SK-N-SH treated with all-trans-retinoic acid at 6 μM for 48 hours (cell line): ENCODE results near the gene PLCB4.

ENCODE experiments used
- ATAC-seq: fragments of 200-7000 bp; cut with Tn5 transposase; 3 replicates; pipeline ENCODE4 v1.9.1; 2020; ENCODE audit warnings: mild to moderate bottlenecking, moderate library complexity
- BACH2 ChIP-seq: fragments of 250-450 bp; sonication (Bioruptor Pico); IDR thresholded peaks from 2 replicates; pipeline ENCODE4 v1.9.0; 2021; ENCODE audit warnings: mild to moderate bottlenecking, borderline replicate concordance
- CSDC2 ChIP-seq: fragments of 250-450 bp; sonication (Bioruptor Pico); IDR thresholded peaks from 2 replicates; pipeline ENCODE4 v1.5.0; 2020; ENCODE audit warnings: mild to moderate bottlenecking, moderate library complexity
- ESRRG ChIP-seq: fragments of 250-450 bp; sonication (Bioruptor Pico); IDR thresholded peaks from 2 replicates; pipeline ENCODE4 v1.6.1; 2021; ENCODE audit warnings: mild to moderate bottlenecking
- ISL1 ChIP-seq: fragments of 250-450 bp; sonication (Bioruptor Pico); IDR thresholded peaks from 2 replicates; pipeline ENCODE4 v2.1.2; 2022; ENCODE audit warnings: mild to moderate bottlenecking, moderate library complexity
- OSR1 ChIP-seq: fragments of 250-450 bp; sonication (Bioruptor Pico); IDR thresholded peaks from 2 replicates; pipeline ENCODE4 v1.8.0; 2022; ENCODE audit warnings: moderate library complexity, mild to moderate bottlenecking, inconsistent platforms
- POU6F1 ChIP-seq: fragments of 250-450 bp; sonication (Bioruptor Pico); IDR thresholded peaks from 2 replicates; pipeline ENCODE4 v1.8.0; 2021; ENCODE audit warnings: low read depth, mild to moderate bottlenecking, moderate library complexity, borderline replicate concordance
- PPARA ChIP-seq: fragments of 250-450 bp; sonication (Bioruptor Pico); IDR thresholded peaks from 2 replicates; pipeline ENCODE4 v1.5.0; 2020; ENCODE audit warnings: mild to moderate bottlenecking, borderline replicate concordance
- SNAI2 ChIP-seq: fragments of 250-450 bp; sonication (Bioruptor Pico); IDR thresholded peaks from 2 replicates; pipeline ENCODE4 v1.5.0; 2020; ENCODE audit warnings: mild to moderate bottlenecking, moderate library complexity
- TCF4 ChIP-seq: fragments of 250-450 bp; sonication (Bioruptor Pico); IDR thresholded peaks from 2 replicates; pipeline ENCODE4 v1.8.0; 2021; ENCODE audit warnings: mild to moderate bottlenecking, moderate library complexity, borderline replicate concordance
- TOX ChIP-seq: fragments of 250-450 bp; sonication (Bioruptor Pico); IDR thresholded peaks from 2 replicates; pipeline ENCODE4 v1.8.0; 2021; ENCODE audit warnings: mild to moderate bottlenecking, moderate library complexity, borderline replicate concordance
- ZC3H10 ChIP-seq: fragments of 250-450 bp; sonication (Bioruptor Pico); IDR thresholded peaks from 2 replicates; pipeline ENCODE4 v1.5.1; 2021; ENCODE audit warnings: mild to moderate bottlenecking, moderate library complexity
- ZFP3 ChIP-seq: fragments of 250-450 bp; sonication (Bioruptor Pico); IDR thresholded peaks from 2 replicates; pipeline ENCODE4 v1.5.0; 2020; ENCODE audit warnings: mild to moderate bottlenecking, moderate library complexity
- ZFP30 ChIP-seq: fragments of 450-650 bp; formaldehyde crosslinking; IDR thresholded peaks from 2 replicates; pipeline ENCODE4 v1.5.0; 2022; ENCODE audit warnings: mild to moderate bottlenecking, moderate library complexity
- ZNF565 ChIP-seq: fragments of 450-650 bp; formaldehyde crosslinking; conservative IDR thresholded peaks from 2 replicates; pipeline ENCODE4 v1.5.0; 2020; ENCODE audit warnings: low read depth, mild to moderate bottlenecking, moderate library complexity
- ZNF70 ChIP-seq: fragments of 450-650 bp; formaldehyde crosslinking; IDR thresholded peaks from 2 replicates; pipeline ENCODE4 v1.5.0; 2020; ENCODE audit warnings: mild to moderate bottlenecking, moderate library complexity
- ZNF8 ChIP-seq: fragments of 450-650 bp; formaldehyde crosslinking; IDR thresholded peaks from 2 replicates; pipeline ENCODE4 v1.5.0; 2020; ENCODE audit warnings: mild to moderate bottlenecking, moderate library complexity
- TF ChIP-seq, protein P1 (sequence below): fragments of 250-450 bp; sonication (Bioruptor Pico); IDR thresholded peaks from 2 replicates; pipeline ENCODE4 v1.5.1; 2020; ENCODE audit warnings: low read depth, mild to moderate bottlenecking, moderate library complexity
- TF ChIP-seq, protein P2 (sequence below): fragments of 250-450 bp; sonication (Bioruptor Pico); IDR thresholded peaks from 2 replicates; pipeline ENCODE4 v1.5.0; 2020; ENCODE audit warnings: mild to moderate bottlenecking, moderate library complexity
- TF ChIP-seq, protein P3 (sequence below): fragments of 250-450 bp; sonication (Bioruptor Pico); IDR thresholded peaks from 2 replicates; pipeline ENCODE4 v1.5.1; 2021; ENCODE audit warnings: mild to moderate bottlenecking, moderate library complexity
- TF ChIP-seq, protein P4 (sequence below): fragments of 250-450 bp; sonication (Bioruptor Pico); IDR thresholded peaks from 2 replicates; pipeline ENCODE4 v1.8.0; 2020; ENCODE audit warnings: mild to moderate bottlenecking, moderate library complexity, borderline replicate concordance

PLCB4 gene

GRCh38 chr20:9246731-9247130 is 177.8 kb downstream of the PLCB4 start:
- TF ChIP-seq ZC3H10 (CRISPR knock-in tag) (no peak), BACH2 (CRISPR knock-in tag) (no peak), OSR1 (CRISPR knock-in tag) (no peak)
- TF ChIP-seq, protein P1, sequence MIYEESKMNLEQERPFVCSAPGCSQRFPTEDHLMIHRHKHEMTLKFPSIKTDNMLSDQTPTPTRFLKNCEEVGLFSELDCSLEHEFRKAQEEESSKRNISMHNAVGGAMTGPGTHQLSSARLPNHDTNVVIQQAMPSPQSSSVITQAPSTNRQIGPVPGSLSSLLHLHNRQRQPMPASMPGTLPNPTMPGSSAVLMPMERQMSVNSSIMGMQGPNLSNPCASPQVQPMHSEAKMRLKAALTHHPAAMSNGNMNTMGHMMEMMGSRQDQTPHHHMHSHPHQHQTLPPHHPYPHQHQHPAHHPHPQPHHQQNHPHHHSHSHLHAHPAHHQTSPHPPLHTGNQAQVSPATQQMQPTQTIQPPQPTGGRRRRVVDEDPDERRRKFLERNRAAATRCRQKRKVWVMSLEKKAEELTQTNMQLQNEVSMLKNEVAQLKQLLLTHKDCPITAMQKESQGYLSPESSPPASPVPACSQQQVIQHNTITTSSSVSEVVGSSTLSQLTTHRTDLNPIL (CRISPR knock-in tag), result no peak
- TF ChIP-seq, protein P2, sequence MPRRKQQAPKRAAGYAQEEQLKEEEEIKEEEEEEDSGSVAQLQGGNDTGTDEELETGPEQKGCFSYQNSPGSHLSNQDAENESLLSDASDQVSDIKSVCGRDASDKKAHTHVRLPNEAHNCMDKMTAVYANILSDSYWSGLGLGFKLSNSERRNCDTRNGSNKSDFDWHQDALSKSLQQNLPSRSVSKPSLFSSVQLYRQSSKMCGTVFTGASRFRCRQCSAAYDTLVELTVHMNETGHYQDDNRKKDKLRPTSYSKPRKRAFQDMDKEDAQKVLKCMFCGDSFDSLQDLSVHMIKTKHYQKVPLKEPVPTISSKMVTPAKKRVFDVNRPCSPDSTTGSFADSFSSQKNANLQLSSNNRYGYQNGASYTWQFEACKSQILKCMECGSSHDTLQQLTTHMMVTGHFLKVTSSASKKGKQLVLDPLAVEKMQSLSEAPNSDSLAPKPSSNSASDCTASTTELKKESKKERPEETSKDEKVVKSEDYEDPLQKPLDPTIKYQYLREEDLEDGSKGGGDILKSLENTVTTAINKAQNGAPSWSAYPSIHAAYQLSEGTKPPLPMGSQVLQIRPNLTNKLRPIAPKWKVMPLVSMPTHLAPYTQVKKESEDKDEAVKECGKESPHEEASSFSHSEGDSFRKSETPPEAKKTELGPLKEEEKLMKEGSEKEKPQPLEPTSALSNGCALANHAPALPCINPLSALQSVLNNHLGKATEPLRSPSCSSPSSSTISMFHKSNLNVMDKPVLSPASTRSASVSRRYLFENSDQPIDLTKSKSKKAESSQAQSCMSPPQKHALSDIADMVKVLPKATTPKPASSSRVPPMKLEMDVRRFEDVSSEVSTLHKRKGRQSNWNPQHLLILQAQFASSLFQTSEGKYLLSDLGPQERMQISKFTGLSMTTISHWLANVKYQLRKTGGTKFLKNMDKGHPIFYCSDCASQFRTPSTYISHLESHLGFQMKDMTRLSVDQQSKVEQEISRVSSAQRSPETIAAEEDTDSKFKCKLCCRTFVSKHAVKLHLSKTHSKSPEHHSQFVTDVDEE (CRISPR knock-in tag), result no peak
- TF ChIP-seq, all 23 proteins: peak for 0
- no peak for ATAC-seq

GRCh38 chr20:9250511-9250910 is 181.6 kb downstream of the PLCB4 start:
- no peak for TF ChIP-seq BACH2 (CRISPR knock-in tag)
- TF ChIP-seq TOX, result no peak
- ATAC-seq, result no peak

- ATAC-seq, result no peak
These were observed 184.2 kb downstream of the PLCB4 start for GRCh38 chr20:9253006-9253539.

DNA sequence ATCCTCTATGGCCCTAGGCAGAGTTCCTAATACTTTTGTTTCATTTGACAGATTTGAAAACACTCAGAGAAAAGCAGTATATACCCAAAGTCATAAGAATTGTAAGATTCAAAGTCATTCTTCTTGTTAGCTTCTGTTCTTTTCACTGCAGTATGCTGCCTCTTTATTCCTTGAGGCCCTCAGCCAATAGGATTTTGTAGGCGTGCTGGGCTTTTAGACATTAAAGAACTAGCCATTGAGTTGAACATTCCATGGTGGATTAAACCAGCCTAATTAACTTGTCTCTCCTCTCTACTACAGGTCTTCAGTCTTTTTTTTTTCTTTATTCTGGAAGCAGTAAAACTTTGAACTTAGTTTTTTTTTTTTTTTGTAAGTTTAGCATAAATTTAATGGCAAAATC is 186.3 kb downstream of the PLCB4 start:
- no peak for ATAC-seq
- TF ChIP-seq ZFP3 (CRISPR knock-in tag), result no peak
- TF ChIP-seq ESRRG, result no peak
- no peak for TF ChIP-seq ZNF70 (CRISPR knock-in tag)
- TF ChIP-seq POU6F1 (CRISPR knock-in tag), result no peak
- TF ChIP-seq, protein P3, sequence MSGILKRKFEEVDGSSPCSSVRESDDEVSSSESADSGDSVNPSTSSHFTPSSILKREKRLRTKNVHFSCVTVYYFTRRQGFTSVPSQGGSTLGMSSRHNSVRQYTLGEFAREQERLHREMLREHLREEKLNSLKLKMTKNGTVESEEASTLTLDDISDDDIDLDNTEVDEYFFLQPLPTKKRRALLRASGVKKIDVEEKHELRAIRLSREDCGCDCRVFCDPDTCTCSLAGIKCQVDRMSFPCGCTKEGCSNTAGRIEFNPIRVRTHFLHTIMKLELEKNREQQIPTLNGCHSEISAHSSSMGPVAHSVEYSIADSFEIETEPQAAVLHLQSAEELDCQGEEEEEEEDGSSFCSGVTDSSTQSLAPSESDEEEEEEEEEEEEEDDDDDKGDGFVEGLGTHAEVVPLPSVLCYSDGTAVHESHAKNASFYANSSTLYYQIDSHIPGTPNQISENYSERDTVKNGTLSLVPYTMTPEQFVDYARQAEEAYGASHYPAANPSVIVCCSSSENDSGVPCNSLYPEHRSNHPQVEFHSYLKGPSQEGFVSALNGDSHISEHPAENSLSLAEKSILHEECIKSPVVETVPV (CRISPR knock-in tag), result no peak
- TF ChIP-seq TOX, result no peak
- no peak for TF ChIP-seq ZNF565
- no peak for TF ChIP-seq BACH2 (CRISPR knock-in tag)
- no peak for TF ChIP-seq OSR1 (CRISPR knock-in tag)
- TF ChIP-seq PPARA, result no peak

More at GRCh38 chr20:9253006-9253539, 184.2 kb downstream of the PLCB4 start:
- TF ChIP-seq ZNF8, result no peak
- TF ChIP-seq BACH2 (CRISPR knock-in tag), result no peak
- TF ChIP-seq ZC3H10 (CRISPR knock-in tag), result no peak
- no peak for TF ChIP-seq ESRRG
- no peak for TF ChIP-seq TOX
- TF ChIP-seq, protein P4, sequence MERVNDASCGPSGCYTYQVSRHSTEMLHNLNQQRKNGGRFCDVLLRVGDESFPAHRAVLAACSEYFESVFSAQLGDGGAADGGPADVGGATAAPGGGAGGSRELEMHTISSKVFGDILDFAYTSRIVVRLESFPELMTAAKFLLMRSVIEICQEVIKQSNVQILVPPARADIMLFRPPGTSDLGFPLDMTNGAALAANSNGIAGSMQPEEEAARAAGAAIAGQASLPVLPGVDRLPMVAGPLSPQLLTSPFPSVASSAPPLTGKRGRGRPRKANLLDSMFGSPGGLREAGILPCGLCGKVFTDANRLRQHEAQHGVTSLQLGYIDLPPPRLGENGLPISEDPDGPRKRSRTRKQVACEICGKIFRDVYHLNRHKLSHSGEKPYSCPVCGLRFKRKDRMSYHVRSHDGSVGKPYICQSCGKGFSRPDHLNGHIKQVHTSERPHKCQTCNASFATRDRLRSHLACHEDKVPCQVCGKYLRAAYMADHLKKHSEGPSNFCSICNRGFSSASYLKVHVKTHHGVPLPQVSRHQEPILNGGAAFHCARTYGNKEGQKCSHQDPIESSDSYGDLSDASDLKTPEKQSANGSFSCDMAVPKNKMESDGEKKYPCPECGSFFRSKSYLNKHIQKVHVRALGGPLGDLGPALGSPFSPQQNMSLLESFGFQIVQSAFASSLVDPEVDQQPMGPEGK (CRISPR knock-in tag), result no peak
- TF ChIP-seq, all 23 proteins: peak for 0

GRCh38 chr20:9256393-9256792 is 187.5 kb downstream of the PLCB4 start:
- ATAC-seq, result no peak
- TF ChIP-seq, protein P4 (CRISPR knock-in tag), result no peak
- TF ChIP-seq BACH2 (CRISPR knock-in tag), result no peak
- TF ChIP-seq ESRRG, result no peak
- TF ChIP-seq ZFP30, result no peak
- TF ChIP-seq, protein P2 (CRISPR knock-in tag), result no peak
- TF ChIP-seq CSDC2 (CRISPR knock-in tag), result no peak
- TF ChIP-seq TCF4 (CRISPR knock-in tag), result no peak
- no peak for TF ChIP-seq ISL1
- no peak for TF ChIP-seq ZNF565
- TF ChIP-seq OSR1 (CRISPR knock-in tag), result no peak
- TF ChIP-seq SNAI2 (CRISPR knock-in tag), result no peak
- no peak for TF ChIP-seq TOX
